T-helper 1 cell (primary cell): ENCODE measurements around the gene PRKG1.

ENCODE experiments used
- DNase-seq, 5 donors: peaks; one replicate each; pipeline ENCODE4 v3.0.0-alpha.2; 2012 to 2020

The PRKG1 gene

DNA sequence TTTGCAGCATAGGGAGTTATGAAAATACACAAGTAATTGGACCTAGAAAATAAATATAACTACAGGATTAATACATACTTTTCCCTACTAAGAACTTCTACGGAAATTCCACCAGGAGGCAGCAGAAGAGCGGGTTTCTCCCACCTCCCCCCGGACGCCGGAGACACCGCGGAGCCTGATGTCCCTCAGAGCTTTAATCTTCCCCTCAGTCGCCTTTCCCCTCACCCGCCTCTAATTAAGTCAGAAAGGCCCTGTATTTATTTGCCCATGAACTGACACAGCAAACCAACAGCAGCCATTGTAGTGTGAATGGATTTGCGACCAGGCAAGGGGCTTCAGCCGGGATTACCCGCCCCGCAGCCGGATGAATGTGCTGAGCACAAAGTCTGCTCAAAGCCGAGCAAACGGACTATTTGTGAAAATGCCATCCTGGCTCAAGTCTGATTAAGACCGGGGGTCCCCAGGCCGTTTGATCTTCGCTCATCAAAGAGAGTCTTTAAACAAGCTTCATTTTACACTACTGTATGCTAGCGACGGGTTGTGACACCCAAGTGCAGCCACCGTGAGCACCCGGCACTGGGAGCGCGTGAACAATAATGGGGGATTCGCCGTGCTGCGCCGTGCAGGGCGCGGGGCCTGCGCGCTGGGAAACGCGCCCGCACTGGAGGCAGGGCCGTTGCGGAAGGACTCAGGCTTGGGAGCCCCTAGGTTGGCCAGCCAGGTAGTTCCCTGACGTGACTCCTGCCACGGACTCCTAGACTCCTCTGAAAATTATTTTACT is 1234.2 kb downstream of the PRKG1 start:
- peak in 1 of 5 donors; percentile 8 for DNase-seq

DNA sequence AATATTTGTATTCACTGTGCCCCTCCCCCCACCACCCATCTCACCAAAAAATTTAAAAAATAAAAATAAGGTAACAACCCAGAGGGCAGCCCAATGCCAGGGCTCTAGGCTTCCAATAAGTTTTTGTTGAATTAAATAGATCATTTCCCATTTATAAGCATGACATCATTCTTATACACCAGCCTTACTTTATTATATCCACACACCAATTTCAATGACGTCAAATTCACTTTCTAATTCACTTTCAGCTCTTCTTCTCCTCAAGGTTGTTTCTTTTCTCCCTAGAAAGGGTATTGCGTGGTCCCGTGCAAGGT is 1238.6 kb downstream of the PRKG1 start:
- no peak for DNase-seq

DNA sequence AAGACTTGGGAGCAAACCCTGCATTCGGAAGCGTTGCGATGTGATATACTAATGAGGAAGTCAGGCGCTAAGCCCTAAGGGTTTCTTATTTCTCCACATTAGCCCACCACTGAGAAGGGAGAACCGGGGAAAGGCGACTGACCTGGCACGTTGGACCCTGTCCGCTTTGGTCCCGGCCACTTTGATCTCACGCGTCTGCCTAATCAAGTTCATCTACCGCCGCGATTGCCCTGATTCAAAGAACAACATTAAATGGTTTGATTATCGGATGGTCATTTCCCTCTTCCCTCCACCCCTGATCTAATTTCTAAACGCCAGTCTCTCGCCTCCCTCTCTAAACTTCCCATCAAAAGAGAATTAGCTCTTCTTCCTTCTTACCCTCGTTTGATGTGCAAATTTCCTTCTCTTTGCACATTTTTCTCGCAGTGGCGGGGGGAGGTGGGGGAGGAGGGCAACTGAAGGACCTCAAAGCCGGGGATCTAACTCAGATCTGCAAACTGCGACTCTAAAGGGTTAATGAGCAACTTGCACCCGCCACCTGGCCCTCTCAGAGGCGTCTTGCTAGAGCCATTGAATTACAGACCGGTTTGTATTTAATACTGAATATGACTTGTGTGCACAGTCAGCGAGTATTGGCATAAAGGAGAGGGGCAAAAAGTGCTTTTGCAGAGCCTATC is 1239.1 kb downstream of the PRKG1 start:
- DNase-seq = no peak

DNA sequence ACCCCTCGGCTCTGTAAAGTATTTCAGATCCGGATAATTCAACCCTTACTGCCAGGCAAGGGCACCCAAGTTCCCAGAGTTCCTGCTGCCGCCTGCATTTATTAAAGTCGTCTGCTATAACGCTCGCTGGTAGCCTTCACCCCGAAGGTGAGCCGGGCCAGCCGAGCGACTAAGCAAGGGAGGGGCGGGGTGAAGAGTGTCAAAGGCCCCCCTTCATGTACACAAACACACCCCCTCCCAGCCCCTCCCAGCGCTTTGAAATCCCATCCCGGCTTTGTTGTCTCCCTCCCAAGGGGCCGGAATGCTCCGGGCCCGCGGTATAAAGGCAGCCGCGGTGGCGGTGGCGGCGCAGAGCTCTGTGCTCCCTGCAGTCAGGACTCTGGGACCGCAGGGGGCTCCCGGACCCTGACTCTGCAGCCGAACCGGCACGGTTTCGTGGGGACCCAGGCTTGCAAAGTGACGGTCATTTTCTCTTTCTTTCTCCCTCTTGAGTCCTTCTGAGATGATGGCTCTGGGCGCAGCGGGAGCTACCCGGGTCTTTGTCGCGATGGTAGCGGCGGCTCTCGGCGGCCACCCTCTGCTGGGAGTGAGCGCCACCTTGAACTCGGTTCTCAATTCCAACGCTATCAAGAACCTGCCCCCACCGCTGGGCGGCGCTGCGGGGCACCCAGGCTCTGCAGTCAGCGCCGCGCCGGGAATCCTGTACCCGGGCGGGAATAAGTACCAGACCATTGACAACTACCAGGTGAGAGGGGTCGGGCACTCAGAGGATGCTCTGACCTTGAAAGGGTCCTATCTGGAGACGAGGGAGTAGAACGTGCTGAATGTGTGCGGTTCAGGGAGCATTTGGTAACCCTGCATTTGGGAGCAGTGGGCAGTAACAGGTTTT is 1239.9 kb downstream of the PRKG1 start, which contains the start of gene DKK1:
Gene DKK1 (plus strand): TSS at position 349 of the 889 bp plus-strand sequence. CDS start 154 bp downstream, at position 503.
- DNase-seq = peak in 1 of 5 donors; percentile 3

DNA sequence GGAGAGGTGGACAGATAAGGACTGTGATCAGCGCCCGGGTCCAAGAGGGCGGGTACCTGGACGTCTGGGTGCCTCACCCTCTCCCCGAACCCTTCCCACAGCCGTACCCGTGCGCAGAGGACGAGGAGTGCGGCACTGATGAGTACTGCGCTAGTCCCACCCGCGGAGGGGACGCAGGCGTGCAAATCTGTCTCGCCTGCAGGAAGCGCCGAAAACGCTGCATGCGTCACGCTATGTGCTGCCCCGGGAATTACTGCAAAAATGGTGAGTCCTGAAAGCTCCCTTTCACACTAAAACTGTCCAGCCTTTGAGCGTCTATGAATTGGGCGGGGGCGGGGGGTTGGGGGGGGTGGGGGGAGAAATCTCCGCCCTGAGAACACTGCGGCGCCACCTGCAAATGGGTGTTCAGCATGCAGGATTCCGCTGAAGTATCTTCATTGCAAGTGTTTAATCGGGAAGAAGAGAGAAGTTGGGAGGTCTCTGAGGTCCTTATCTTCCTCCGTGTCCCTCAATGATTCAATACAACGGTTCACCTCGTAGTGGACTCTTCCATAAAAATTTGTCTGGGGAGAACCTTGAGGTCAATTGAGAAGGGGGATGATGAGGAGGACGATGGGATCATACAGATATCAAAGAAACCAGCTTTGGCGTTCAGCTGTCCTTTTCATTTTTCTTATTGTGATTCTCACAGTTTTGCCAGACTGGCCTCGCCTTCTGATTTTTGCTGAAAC is 1240.7 kb downstream of the PRKG1 start:
- DNase-seq = no peak

DNA sequence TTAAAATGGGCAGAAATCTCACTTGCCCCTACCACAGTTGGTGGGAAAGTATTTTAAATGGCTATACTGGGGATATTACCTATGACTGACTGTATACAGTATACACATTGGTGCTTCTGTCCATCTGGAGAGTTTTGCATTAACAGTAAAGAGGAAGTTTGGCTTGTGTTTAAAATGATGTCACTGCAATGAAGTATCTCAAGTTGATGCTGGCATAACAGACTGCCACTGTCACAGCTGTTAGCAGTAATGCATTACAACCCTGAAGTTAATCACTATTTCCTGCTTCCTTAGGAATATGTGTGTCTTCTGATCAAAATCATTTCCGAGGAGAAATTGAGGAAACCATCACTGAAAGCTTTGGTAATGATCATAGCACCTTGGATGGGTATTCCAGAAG is 1241.7 kb downstream of the PRKG1 start:
- DNase-seq = no peak

DNA sequence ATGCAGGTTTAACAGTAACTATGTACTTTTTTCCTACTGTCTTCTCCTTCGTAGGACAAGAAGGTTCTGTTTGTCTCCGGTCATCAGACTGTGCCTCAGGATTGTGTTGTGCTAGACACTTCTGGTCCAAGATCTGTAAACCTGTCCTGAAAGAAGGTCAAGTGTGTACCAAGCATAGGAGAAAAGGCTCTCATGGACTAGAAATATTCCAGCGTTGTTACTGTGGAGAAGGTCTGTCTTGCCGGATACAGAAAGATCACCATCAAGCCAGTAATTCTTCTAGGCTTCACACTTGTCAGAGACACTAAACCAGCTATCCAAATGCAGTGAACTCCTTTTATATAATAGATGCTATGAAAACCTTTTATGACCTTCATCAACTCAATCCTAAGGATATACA is 1242.2 kb downstream of the PRKG1 start:
- no peak for DNase-seq

DNA sequence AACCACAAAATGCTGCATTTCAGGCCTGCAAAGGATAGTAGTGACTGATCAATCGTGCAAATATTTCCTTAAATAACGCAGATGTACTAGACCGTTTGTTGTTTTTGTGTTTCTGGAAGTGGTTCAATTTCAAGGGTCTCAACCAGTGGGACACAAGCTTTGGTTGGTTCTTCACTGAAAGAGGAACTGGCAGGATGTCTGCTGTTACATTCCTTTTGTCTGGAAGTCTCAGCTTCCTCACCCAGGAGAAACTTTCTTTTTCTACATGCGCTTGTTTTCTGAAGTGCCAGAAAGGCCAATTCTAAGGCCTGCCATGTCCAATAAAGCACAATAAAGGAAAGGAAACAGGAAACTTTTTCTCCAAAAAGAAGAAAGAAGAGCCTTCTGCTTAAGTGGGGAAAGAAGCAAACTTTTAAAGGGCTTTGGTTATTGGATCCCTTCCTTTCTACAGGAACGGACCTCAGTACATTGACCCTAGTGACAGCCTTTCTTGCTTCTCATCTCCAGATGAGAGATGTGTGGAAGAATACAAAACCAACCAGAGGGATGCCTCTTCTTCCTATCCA is 1243.9 kb downstream of the PRKG1 start:
- DNase-seq = no peak

DNA sequence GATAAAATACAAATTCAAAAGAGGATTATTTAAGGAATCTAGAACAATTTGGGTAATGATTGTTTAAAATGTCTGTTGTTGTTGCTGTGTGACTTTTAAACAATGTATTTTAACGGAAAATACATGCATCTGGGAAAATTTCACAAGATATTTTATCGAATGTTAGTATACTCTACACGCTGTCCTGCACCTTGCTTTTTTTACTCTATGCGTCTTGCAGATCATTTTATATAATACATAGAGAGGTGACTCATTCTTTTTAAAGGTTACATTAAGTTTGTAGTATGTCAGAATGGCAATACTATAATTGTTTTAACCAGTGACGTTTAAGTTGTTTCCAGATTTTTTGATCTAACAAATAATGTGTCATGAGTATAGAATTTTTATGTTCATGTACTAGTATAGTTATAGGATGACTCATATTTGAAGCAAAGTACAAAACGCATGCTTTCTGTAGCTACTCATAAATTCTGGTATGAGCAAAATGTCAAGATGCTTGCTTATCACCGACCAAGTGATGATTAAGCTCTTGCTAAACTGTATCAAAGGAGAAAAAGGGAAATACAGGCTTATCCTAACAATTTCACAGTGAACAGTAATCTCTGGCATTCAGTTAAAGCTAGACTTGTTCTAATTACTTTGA is 1244.7 kb downstream of the PRKG1 start:
- no peak for DNase-seq

DNA sequence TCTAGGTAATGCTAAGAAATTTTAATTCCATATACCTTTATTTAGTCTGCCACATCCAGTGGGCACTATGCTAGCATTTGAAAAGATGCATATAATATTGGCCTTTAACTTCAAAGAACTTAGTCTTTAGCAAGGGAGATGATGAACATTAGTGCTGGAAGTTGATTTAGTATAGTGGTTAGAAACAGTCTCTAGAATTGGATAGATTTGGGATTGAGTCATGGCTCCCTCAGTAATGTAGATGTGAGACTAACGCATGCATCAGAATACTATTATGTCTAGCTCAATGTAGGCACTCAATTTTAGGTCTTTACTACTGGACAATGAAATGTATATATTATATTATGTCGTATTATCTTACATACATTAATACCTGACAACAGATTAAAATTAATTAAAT is 1245.6 kb downstream of the PRKG1 start:
- DNase-seq = no peak

DNA sequence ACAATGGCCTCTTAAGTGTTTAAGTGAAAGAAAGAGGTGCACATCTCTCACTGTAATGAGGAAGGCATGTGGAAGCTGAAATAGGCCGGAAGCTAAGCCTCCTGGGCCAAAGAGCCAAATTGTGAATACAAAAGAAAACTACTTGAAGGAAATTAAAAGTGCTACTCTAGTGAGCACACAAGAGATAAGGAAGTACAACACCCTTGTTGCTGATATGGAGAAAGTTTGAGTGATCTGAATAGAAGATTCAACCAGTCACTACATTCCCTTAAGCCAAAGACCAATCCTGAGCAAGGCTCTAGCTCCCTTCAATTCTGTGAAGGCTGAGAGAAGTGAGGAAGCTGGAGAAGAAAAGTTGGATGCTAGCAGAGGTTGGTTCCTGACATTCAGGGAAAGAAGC is 1248.0 kb downstream of the PRKG1 start:
- no peak for DNase-seq

DNA sequence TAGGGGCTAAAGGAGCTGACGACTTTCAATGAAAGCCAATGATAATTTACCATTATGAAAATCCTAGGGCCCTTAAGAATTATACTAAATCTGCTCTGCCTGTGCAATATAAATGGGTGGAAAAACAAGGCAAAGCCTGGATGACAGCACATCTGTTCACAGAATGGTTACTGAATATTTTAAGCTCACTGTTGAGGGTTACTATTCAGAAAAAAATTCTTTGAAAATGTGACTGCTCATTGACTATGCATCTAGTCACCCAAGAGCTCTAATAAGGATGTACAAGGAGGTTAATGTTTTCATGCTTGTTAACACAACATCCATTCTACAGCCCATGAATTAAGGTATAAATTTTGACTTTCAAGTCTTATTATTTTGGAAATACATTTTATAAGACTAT is 1248.6 kb downstream of the PRKG1 start:
- DNase-seq = no peak

DNA sequence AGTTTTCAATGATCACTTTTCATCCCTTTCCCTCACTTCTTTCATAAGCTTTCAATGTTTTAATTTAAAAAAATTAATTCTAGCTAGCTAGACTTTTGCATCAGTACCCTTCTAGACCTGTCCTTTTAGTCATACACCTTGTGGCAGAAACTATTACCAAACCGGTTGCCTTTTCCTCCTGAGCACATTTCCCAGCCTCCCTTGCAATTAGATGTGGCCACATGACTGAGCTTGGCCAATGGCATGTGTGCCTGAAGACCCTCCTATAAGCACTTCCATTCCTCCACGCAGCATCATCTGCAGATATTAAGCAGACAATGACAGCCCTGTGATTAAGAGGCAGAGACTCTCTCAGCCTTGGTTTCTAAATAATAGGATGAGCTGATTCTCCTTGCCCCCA is 1252.1 kb downstream of the PRKG1 start:
- DNase-seq = no peak

DNA sequence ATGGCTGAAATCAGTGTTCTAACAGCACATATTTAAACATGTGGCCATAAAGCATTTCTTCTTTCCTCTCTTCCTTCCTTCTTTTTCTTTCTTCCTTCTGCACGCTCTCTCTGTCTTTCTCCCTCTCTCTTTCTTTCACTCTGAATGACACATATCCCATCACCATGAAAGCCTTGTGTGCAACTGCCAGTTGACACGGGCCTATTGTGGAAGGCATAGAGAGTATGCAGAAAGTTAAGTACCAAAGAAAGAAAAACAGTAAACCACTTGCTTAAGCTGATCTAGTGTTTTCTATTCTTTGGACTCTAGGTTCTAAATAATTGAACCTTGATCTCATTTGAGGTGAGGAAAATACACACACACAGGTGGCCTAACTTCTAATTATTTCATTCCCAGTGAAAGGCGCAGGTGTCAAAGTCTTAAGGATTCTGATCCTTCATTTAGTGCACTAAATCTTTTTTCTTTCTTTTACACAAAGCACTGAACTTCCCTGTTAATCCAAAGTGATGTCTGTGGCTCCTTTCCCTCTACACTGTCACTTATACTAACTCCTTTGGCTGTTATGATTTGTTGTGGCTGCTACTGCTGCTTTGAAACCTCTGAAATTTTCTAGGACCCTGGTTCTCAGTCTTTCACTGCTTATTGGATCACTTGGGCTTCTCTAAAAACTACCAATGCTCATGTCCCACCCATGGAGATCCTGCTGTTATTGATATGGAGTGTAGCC is 1257.5 kb downstream of the PRKG1 start:
- no peak for DNase-seq

DNA sequence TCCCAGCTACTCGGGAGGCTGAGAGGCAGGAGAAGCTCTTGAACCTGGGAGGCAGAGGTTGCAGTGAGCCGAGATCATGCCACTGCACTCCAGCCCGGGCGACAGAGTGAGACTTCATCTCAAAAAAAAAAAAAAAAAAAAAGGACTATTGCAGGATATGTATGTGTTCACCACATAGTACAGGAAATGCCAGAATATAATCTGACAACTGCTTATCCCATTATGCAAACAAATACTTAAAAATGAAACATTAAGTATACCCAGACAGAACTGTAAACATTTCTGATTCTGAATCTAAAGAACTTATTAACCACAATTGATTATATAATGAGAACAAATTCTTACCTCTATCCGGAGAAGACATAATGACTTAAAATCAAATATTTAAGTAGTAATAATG is 1258.5 kb downstream of the PRKG1 start:
- no peak for DNase-seq

DNA sequence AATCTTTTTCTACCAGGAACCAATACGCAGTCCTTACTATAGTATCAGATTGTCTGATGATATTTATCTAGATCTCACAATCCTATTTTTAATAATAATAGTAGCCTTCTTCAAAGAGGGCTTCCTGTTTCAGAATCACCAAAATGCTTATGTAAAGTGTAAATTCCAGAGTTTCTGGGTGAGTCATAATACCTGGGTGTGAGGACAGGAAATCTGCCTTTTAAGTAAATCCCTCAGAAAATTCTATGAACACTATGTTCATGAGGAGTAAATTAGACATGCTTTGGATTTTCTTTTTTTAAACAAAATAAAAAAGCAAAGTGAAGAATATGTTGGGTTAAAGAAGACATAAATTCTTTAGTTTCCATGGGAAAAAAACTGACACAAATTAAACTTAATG is 1260.3 kb downstream of the PRKG1 start:
- DNase-seq = no peak

DNA sequence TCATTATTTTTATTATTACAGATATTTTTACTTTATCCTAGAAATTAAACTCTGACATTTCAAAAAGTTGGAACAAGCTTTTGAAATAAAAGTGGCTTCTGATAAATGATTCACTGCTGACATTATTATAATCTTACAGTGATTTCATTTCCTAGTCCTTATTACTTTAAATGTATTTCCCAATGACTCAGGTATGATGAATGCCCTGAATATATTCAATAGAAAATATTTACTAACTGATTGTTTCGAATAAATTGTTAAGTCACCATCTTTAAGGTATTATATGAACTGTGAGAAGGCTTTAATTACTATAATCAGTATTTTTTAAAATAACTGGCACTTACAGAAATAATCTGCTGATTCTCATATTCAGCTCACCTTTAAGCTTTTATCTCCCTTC is 1261.4 kb downstream of the PRKG1 start:
- no peak for DNase-seq

DNA sequence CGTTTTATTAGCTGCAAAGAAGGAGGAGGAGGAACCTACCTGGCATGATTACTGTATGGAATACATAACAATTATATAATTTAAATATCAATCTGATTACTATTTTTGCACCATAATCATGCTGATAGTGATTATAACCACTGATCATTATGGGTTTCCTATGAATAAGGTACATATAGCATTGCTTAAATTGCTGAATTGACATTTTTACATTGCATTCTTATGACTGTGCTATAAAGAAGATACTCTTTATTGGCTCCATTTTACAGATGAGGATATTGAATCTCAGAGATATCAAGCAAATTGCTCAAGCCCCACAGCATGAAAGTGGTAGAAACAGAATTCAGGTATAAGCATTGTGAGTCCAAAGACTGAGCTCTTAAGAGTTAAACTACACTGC is 1262.9 kb downstream of the PRKG1 start:
- no peak for DNase-seq

DNA sequence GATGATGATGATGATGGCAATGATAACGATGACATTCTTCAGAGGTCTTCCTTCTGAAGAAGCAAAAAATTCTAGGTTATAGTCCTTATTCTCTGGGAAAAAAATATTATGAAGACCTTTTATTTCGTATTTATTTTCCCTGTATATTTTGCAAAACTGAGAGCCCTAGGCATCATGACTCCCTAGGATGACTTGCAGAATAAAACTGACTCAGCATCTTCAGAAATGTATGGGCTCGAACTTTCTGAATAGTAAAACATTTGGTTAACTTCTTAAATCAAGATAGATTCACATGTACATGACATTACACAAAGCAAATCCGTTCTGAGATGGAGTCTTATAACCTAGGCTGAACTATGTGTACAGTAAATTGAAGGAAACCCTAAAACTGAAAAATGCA is 1269.2 kb downstream of the PRKG1 start:
- DNase-seq = no peak

DNA sequence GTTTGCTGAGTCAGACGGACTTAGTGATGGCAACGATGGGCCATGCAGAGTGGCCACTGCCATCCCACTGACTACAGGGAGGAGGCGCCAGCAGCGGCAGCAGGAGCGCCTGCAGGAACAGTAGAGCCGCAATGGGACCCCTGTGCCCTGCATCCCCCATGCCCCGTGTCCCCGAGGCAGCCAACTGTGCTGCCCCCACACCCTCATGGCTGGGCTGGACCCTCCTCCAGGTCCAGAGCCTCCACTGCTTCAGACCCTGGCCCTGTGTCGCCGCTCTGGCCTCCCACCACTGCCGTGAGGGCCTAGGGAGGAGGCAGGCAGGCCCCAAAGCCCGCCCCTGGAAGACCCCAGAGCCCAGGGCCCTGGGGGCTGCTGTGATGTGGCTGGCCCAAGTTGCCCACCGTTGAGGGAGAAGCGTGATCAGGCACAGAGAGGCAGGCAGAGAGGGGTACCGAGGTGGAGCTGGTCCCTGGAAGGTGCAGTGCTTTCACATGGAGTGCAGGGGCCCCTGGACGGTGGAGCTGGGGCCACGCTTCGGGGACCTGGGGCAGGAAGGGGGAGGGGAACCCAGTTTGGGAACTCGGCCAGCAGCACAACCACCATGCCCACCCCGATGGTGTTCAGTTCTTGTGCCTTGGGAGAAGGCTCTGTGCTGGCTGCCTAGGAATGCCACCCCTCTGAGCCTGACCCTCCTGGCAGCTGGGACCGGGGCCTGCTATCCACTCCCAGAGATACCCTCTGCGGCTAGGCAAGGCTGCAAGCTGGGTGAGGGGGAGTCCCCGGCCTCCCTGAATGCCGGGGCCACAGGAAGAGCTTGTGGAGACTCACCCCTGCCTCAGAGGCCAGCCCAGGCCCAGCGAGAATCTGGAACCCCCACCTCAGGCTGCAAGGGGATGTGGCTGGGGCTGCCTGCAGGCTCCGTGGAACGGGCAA is 1272.4 kb downstream of the PRKG1 start:
- peak in 1 of 5 donors; percentile 11 for DNase-seq
